Uterus (tissue), 4 donors: Measurements from ENCODE around the gene EPHB2. TPM values are rescaled to one million over a fixed set of nuclear protein-coding genes. Genes with fewer than 3 reads are reported as not detected.

Experiments
- DNase-seq, 2 donors: peaks; one replicate each; pipeline ENCODE4 v3.0.0-alpha.2; 2019 to 2020
- H3K27ac ChIP-seq, 2 donors: fragments of 200-600 bp; sonication (generic); 1 replicate in 1 of 2; 2 replicates in 1 of 2; pipeline ENCODE4 v1.5.1; 2016 to 2018
- H3K27me3 ChIP-seq, 2 donors: fragments of 200-600 bp; sonication (generic); one replicate each; pipeline ENCODE4 v1.5.1; 2018 to 2019; ENCODE audit warnings: control low read depth in 1 of 2
- H3K36me3 ChIP-seq, 2 donors: fragments of 200-600 bp; sonication (generic); one replicate each; pipeline ENCODE4 v1.5.1; 2019; ENCODE audit warnings: control low read depth in 1 of 2
- H3K4me1 ChIP-seq, 2 donors: fragments of 200-600 bp; sonication (generic); one replicate each; pipeline ENCODE4 v1.5.1; 2018 to 2019; ENCODE audit warnings: control low read depth in 1 of 2
- H3K4me3 ChIP-seq, 2 donors: fragments of 200-600 bp; sonication (generic); 1 replicate in 1 of 2; 2 replicates in 1 of 2; pipeline ENCODE4 v1.5.1; 2018 to 2019; ENCODE audit warnings: mild to moderate bottlenecking in 1 of 2
- H3K9me3 ChIP-seq, 2 donors: fragments of 200-600 bp; sonication (generic); one replicate each; pipeline ENCODE4 v1.5.1; 2019; ENCODE audit warnings: control low read depth in 1 of 2
- POLR2A ChIP-seq, 2 donors: fragments of 450-650 bp; IDR thresholded peaks; one replicate each; pipeline ENCODE4 v1.6.1; 2016; ENCODE audit warnings: antibody characterized with exemption in 2 of 2, mild to moderate bottlenecking in 1 of 2, moderate library complexity in 1 of 2
- intact Hi-C: fragments of 100-400 bp; cut with DNase I; formaldehyde crosslinking; loops from one replicate; pipeline ENCODE4 v1.15.1; 2023; ENCODE audit warnings: low total_unique reads
- total RNA-seq, 4 donors: library from RNA; depleted of rRNA in 3 of 4; stranded (reverse); fragments of >200 nt in 3 of 4; gene quantifications; one replicate each; pipeline versions ENCODE4 v1.1.0 to v1.2.4, GENCODE V29; 2014 to 2023
- TF ChIP-seq, protein P1 (sequence below), 4 experiments: fragments of 200-600 bp in 2 of 4; fragments of 450-650 bp in 2 of 4; sonication (generic) in 2 of 4; IDR thresholded peaks; one replicate each; pipeline ENCODE4 v1.5.1; 2016 to 2019; ENCODE audit warnings: antibody characterized with exemption in 4 of 4, mild to moderate bottlenecking in 2 of 4, moderate library complexity in 1 of 4
- donor health status: DM: yes; HTN: yes; CAD: no.

EPHB2 gene
- total RNA-seq, 4 donors from 2014 or later: under 0.01 to 49.6 (median 2.2) TPM

DNA sequence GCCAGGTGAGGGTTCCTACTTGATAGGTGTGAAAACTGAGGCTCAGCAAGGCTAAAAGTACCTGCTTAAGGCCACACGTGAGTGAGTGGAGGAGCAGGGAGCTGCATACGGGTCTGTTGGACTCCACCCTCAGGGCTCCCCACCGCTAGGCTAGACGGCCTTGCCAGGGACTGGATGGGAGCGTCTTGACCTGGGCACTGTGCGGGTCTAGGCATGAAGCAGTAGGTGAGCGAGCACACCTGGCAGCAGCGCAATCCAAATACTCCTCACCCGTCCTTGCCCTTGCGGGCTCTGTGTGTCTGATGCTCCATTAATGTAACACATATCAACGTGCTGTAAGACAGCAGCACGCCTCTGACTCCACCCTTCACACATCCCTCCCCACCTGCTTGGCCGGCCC is 168.0 kb downstream of the EPHB2 start:
- Histone ChIP-seq H3K4me1 (no peaks in the 10 kb centered on the region), H3K9me3 (no peaks in the 10 kb centered on the region), H3K4me3 (no peak overlapping the region), H3K27ac (no peak overlapping the region), H3K27me3 (no peaks in the 10 kb centered on the region), H3K36me3 (no peaks in the 10 kb centered on the region)
- intact Hi-C loops: no loop called here
- no peak for DNase-seq
- TF ChIP-seq, protein P1, sequence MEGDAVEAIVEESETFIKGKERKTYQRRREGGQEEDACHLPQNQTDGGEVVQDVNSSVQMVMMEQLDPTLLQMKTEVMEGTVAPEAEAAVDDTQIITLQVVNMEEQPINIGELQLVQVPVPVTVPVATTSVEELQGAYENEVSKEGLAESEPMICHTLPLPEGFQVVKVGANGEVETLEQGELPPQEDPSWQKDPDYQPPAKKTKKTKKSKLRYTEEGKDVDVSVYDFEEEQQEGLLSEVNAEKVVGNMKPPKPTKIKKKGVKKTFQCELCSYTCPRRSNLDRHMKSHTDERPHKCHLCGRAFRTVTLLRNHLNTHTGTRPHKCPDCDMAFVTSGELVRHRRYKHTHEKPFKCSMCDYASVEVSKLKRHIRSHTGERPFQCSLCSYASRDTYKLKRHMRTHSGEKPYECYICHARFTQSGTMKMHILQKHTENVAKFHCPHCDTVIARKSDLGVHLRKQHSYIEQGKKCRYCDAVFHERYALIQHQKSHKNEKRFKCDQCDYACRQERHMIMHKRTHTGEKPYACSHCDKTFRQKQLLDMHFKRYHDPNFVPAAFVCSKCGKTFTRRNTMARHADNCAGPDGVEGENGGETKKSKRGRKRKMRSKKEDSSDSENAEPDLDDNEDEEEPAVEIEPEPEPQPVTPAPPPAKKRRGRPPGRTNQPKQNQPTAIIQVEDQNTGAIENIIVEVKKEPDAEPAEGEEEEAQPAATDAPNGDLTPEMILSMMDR (IDR thresholded peaks at IDR 0.05): no peak
- no peak for TF ChIP-seq POLR2A (IDR thresholded peaks at IDR 0.05)

DNA sequence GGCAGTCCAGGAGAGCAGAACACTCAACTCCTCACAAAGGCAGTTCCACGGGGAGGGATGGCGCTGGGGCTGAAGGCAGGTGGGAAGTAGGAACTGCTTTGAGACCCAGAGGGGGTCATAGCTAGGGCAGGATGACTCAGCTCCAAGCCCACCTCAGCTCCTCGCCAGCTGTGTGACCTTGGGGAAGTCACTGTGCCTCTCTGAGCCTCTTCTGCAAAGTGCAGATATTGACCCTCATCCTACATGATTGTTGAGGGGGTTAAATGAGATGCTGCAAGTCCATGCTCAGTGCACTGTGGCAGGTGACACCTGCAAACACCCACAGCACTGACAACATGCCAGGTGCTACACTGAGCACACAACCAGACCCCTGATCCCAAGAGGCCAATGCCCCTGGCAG is 168.8 kb downstream of the EPHB2 start:
- Histone ChIP-seq H3K27ac (no peak overlapping the region), H3K4me1 (no peaks in the 10 kb centered on the region), H3K27me3 (no peaks in the 10 kb centered on the region), H3K4me3 (no peak overlapping the region), H3K36me3 (no peaks in the 10 kb centered on the region), H3K9me3 (no peaks in the 10 kb centered on the region)
- TF ChIP-seq, protein P1 (IDR thresholded peaks at IDR 0.05): no peak
- no peak for TF ChIP-seq POLR2A (IDR thresholded peaks at IDR 0.05)
- intact Hi-C loops: no loop called here
- DNase-seq: no peak

DNA sequence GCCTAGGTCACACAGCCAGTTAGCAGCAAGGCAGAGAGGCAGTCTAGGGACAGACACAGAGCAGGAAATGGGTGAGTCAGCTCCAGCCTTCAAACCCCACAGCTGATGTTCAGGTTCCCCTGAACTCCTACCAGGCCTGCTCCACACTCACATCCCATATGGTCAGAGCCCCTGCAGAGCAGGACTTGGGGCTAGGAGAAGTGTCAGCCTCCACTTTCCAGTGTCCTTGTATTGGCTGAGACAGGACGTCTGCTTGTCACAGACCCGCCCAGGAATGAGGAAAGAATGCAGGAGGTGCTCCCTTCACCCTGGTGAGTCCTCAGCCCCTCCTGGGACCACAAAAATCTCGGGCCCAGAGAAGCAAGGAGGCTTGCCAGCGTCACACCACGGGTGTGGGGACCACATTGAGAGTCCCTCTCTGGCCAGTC is 169.5 kb downstream of the EPHB2 start:
- Histone ChIP-seq H3K9me3 (no peaks in the 10 kb centered on the region), H3K36me3 (no peaks in the 10 kb centered on the region), H3K4me1 (no peaks in the 10 kb centered on the region), H3K4me3 (no peak overlapping the region), H3K27me3 (no peaks in the 10 kb centered on the region), H3K27ac (no peak overlapping the region)
- intact Hi-C loops: no loop called here
- DNase-seq: no peak
- TF ChIP-seq POLR2A (IDR thresholded peaks at IDR 0.05): no peak
- TF ChIP-seq, protein P1 (IDR thresholded peaks at IDR 0.05): no peak

DNA sequence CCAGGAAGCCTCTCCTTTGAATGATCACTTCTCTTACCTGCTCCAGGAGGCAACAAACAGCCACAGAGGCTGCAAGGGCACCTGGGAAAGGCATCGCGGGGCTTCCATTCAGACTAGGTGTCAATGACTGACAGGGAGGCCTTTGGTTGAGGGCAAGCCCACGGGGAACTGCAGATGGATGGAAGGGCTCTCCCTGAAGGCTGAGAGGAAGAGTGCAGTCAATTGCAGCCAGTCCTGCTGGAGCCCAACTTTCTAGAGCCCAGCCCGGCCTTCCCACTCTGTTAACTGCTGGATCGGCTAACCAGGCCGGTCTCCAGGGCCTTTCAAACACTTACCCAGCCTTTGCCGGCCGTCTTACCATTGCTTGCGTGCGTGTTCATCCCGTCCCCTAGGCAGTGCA is 172.8 kb downstream of the EPHB2 start:
- TF ChIP-seq, protein P1 (IDR thresholded peaks at IDR 0.05): no peak
- no peak for TF ChIP-seq POLR2A (IDR thresholded peaks at IDR 0.05)
- Histone ChIP-seq H3K4me3 (no peak overlapping the region), H3K36me3 (no peaks in the 10 kb centered on the region), H3K4me1 (no peaks in the 10 kb centered on the region), H3K27ac (no peak overlapping the region), H3K27me3 (no peaks in the 10 kb centered on the region), H3K9me3 (no peaks in the 10 kb centered on the region)
- no peak for DNase-seq
- intact Hi-C loops: no loop called here

DNA sequence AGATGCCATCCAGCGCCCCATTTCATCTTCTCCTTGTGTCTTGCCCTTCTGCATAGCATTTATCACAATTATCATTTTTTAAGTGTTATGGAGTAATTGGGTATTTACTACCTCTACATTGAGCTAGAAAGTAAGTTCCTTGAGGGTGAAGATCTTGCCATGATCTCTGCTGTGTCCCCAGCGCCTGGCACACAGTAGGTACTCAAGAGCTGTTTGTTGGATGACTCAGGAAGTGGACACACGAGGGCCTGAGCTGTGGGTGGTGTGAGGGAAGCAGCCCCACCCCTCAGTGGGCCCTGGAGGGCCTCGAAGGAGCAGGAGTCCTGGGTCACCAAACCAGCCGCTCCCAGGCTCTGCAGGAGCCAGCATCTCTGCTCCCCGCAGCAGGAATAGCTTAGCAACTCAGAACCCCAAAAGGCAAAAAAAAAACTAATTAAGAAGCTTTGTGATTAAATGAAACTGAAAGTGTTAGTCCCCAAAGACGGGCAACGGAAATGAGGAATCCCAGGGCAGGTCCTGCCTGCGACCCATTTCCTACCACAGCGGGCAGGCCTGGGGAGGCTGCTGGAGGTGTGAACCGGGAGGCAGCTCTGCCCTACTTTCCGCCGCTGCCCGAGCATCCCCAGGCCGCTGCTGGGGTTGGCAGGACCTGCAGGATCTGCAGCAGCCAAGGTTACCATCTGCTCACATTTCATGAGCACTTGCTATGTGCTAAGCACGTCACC is 174.3 kb downstream of the EPHB2 start:
- TF ChIP-seq POLR2A (IDR thresholded peaks at IDR 0.05): no peak
- TF ChIP-seq, protein P1 (IDR thresholded peaks at IDR 0.05): no peak

More for the DNA sequence above, 174.3 kb downstream of the EPHB2 start:
- Histone ChIP-seq H3K36me3 (no peaks in the 10 kb centered on the region), H3K4me1 (no peaks in the 10 kb centered on the region), H3K4me3 (no peak overlapping the region), H3K27ac (no peak overlapping the region), H3K27me3 (no peaks in the 10 kb centered on the region), H3K9me3 (no peaks in the 10 kb centered on the region)
- no peak for DNase-seq
- intact Hi-C loops: no loop called here
